Measurements from ENCODE around the gene ANKRD13B. TPM values are rescaled to one million over a fixed set of nuclear protein-coding genes. Genes with fewer than 3 reads are reported as not detected.

The ANKRD13B gene
- total RNA-seq, 6 experiments from 2014 or later: 1.9 to 4.3 (median 3.0) TPM

- DNase-seq: no peak
- Mint-ChIP-seq H3K36me3 (ENCODE audit: low read depth) (peaks cover 17% of the 10 kb centered on the region), H3K27ac (no peak overlapping the region), H3K27me3 (ENCODE audit: insufficient read depth) (peaks cover 2% of the 10 kb centered on the region), H3K4me3 (no peak overlapping the region), H3K4me1 (ENCODE audit: low read depth) (peaks cover 17% of the 10 kb centered on the region), H3K9me3 (no peaks in the 10 kb centered on the region)
- no peak for TF ChIP-seq CTCF (IDR thresholded peaks at IDR 0.05)
These were observed 66.2 kb downstream of the ANKRD13B start for GRCh38 chr17:29659155-29659554.

GRCh38 chr17:29661213-29661612 is 68.3 kb downstream of the ANKRD13B start:
- DNase-seq: no peak
- Mint-ChIP-seq H3K4me1 (ENCODE audit: low read depth) (peaks cover 25% of the 10 kb centered on the region), H3K27ac (no peak overlapping the region), H3K9me3 (no peaks in the 10 kb centered on the region), H3K27me3 (ENCODE audit: insufficient read depth) (peaks cover 2% of the 10 kb centered on the region), H3K4me3 (no peak overlapping the region), H3K36me3 (ENCODE audit: low read depth) (peaks cover 15% of the 10 kb centered on the region; the same call in 1 of the 2 replicates)
- TF ChIP-seq CTCF (IDR thresholded peaks at IDR 0.05): no peak

GRCh38 chr17:29663155-29663554 is 70.2 kb downstream of the ANKRD13B start:
- H3K36me3 Mint-ChIP-seq (ENCODE audit: low read depth): peaks cover 31% of the 10 kb centered on the region
- H3K9me3 Mint-ChIP-seq: no peaks in the 10 kb centered on the region
- H3K27ac Mint-ChIP-seq: peak overlapping the region; percentile 15
- peaks cover 38% of the 10 kb centered on the region for H3K4me1 Mint-ChIP-seq (ENCODE audit: low read depth)
- TF ChIP-seq CTCF (IDR thresholded peaks at IDR 0.05): no peak
- H3K27me3 Mint-ChIP-seq (ENCODE audit: insufficient read depth): peaks cover 2% of the 10 kb centered on the region; the same call in 1 of the 2 replicates
- DNase-seq: no peak
- no peak overlapping the region for H3K4me3 Mint-ChIP-seq

Other genes starting within 250 kb of the ANKRD13B start
- gene TAOK1, start 202.8 kb upstream of the ANKRD13B start, total RNA-seq (2021; fragmentation: NEBNext Ultra II Directional; extraction: Animal tissue kit (Norgen Biotek cat#: 25700)): 10 to 100 TPM; 72.0 to 82.6 (median 75.1) TPM
- gene ABHD15, start 26.1 kb upstream of the ANKRD13B start, total RNA-seq (2021; fragmentation: NEBNext Ultra II Directional; extraction: Animal tissue kit (Norgen Biotek cat#: 25700)): 1 to 10 TPM; 6.4 to 9.8 (median 7.0) TPM
- 10 to 100 TPM; 31.3 to 36.6 (median 35.3) TPM for gene TP53I13, start 24.4 kb upstream of the ANKRD13B start, total RNA-seq (2021; fragmentation: NEBNext Ultra II Directional; extraction: Animal tissue kit (Norgen Biotek cat#: 25700))
- 10 to 100 TPM; 24.1 to 29.7 (median 28.7) TPM for gene GIT1, start 3.5 kb upstream of the ANKRD13B start, total RNA-seq (2021; fragmentation: NEBNext Ultra II Directional; extraction: Animal tissue kit (Norgen Biotek cat#: 25700))
- 1 to 10 TPM; 4.6 to 6.1 (median 5.4) TPM for gene CORO6, start 29.8 kb downstream of the ANKRD13B start, total RNA-seq (2021; fragmentation: NEBNext Ultra II Directional; extraction: Animal tissue kit (Norgen Biotek cat#: 25700))